K562 (cell line): ENCODE data around the gene ODR4. TPM values are rescaled to one million over a fixed set of nuclear protein-coding genes. Genes with fewer than 3 reads are reported as not detected.

ENCODE experiments used
- BCL6 ChIP-seq: fragments of 250-450 bp; sonication (Bioruptor Pico); IDR thresholded peaks from 2 replicates; pipeline ENCODE4 v1.4.0; 2020
- BCOR ChIP-seq: fragments of 450-650 bp; IDR thresholded peaks from 2 replicates; pipeline ENCODE4 v1.6.1; 2016
- CEBPG ChIP-seq, 3 experiments: fragments of 200-800 bp in 1 of 3; sonication (Bioruptor generic) in 1 of 3; sonication (generic) in 1 of 3; formaldehyde crosslinking in 1 of 3; IDR thresholded peaks in 2 of 3; conservative IDR thresholded peaks in 1 of 3; 2 replicates each; pipeline versions ENCODE4 v1.6.1 to v1.8.0; 2016 to 2022; ENCODE audit warnings: missing compliant biosample characterization in 2 of 3, missing genetic modification characterization in 2 of 3, mild to moderate bottlenecking in 1 of 3, missing genetic modification reagents in 1 of 3
- DMBX1 ChIP-seq: fragments of 250-450 bp; sonication (Bioruptor Pico); IDR thresholded peaks from 2 replicates; pipeline ENCODE4 v1.8.0; 2022; ENCODE audit warnings: inconsistent platforms, mild to moderate bottlenecking, moderate library complexity, borderline replicate concordance
- E2F8 ChIP-seq: fragments of 450-650 bp; IDR thresholded peaks from 2 replicates; pipeline ENCODE4 v1.7.1; 2018; ENCODE audit warnings: mild to moderate bottlenecking, low read depth; ENCODE audit not compliant: partially characterized antibody
- KAT7 ChIP-seq: sonication (generic); formaldehyde crosslinking; IDR thresholded peaks from 2 replicates; pipeline ENCODE4 v1.8.0; 2022; ENCODE audit warnings: missing genetic modification reagents, mild to moderate bottlenecking, borderline replicate concordance
- KLF16 ChIP-seq: IDR thresholded peaks from 2 replicates; pipeline ENCODE4 v1.6.1; 2016; ENCODE audit warnings: antibody characterized with exemption
- MLLT1 ChIP-seq, 2 experiments: fragments of 450-650 bp; IDR thresholded peaks; 2 replicates each; pipeline ENCODE4 v1.6.1; 2016
- NR3C1 ChIP-seq: sonication (generic); formaldehyde crosslinking; IDR thresholded peaks from 2 replicates; pipeline ENCODE4 v1.8.1; 2022; ENCODE audit warnings: missing genetic modification reagents
- OTX1 ChIP-seq: fragments of 450-650 bp; formaldehyde crosslinking; IDR thresholded peaks from 2 replicates; pipeline ENCODE4 v1.4.0; 2022; ENCODE audit warnings: mild to moderate bottlenecking
- POLR2AphosphoS2 ChIP-seq: IDR thresholded peaks from 2 replicates; pipeline ENCODE4 v1.6.1; 2012; ENCODE audit warnings: low read length, improper control_type of control experiment
- PYGO2 ChIP-seq: fragments of 450-650 bp; IDR thresholded peaks from 2 replicates; pipeline ENCODE4 v1.6.1; 2016; ENCODE audit warnings: mild to moderate bottlenecking, missing genetic modification characterization, moderate library complexity, missing compliant biosample characterization
- RAD51 ChIP-seq: fragments of 450-650 bp; IDR thresholded peaks from 2 replicates; pipeline ENCODE4 v1.7.1; 2016; ENCODE audit warnings: low read depth, mild to moderate bottlenecking, borderline replicate concordance
- TCF15 ChIP-seq: fragments of 250-450 bp; sonication (Bioruptor Pico); IDR thresholded peaks from 2 replicates; pipeline ENCODE4 v1.8.0; 2022; ENCODE audit warnings: moderate library complexity, mild to moderate bottlenecking, inconsistent platforms
- TOE1 ChIP-seq, 2 experiments: fragments of 450-650 bp in 1 of 2; sonication (generic) in 1 of 2; formaldehyde crosslinking in 1 of 2; IDR thresholded peaks; 2 replicates each; pipeline versions ENCODE4 v1.7.1 to v1.8.0; 2016 to 2022; ENCODE audit warnings: borderline replicate concordance in 2 of 2, mild to moderate bottlenecking in 2 of 2, antibody characterized with exemption in 1 of 2, inconsistent platforms in 1 of 2, low read depth in 1 of 2, missing genetic modification reagents in 1 of 2, moderate library complexity in 1 of 2
- ZFP36 ChIP-seq: fragments of 150-350 bp; IDR thresholded peaks from 2 replicates; pipeline ENCODE4 v1.6.1; 2018; ENCODE audit warnings: low read length, low read depth; ENCODE audit not compliant: partially characterized antibody
- ZNF143 ChIP-seq: sonication (generic); formaldehyde crosslinking; IDR thresholded peaks from 2 replicates; pipeline ENCODE4 v1.9.0; 2022; ENCODE audit warnings: mild to moderate bottlenecking, missing genetic modification reagents
- ZNF280B ChIP-seq: fragments of 250-450 bp; sonication (Bioruptor Pico); IDR thresholded peaks from 2 replicates; pipeline ENCODE4 v1.5.1; 2021; ENCODE audit warnings: mild to moderate bottlenecking
- ZNF655 ChIP-seq: fragments of 250-450 bp; sonication (Bioruptor Pico); IDR thresholded peaks from 2 replicates; pipeline ENCODE4 v1.5.0; 2021
- polyA plus RNA-seq, 8 experiments: library from polyadenylated mRNA; depleted of rRNA in 4 of 8; stranded (reverse) in 5 of 8; unstranded in 3 of 8; fragments of >200 nt; fragmentation: Nextera tagmentation in 2 of 8; fragmentation: Illumina TruSeq in 1 of 8; extraction: Ambion mirVana in 2 of 8; extraction: Trizol in 1 of 8; gene quantifications; 2 replicates each; pipeline versions ENCODE4 v1.2.1 to v1.2.3, GENCODE V29; 2011 to 2014; ENCODE audit warnings: inconsistent platforms in 1 of 8, missing spikeins in 1 of 8
- total RNA-seq, 7 experiments: library from RNA; depleted of rRNA in 6 of 7; stranded (reverse); fragments of >200 nt in 6 of 7; fragmentation: Illumina TruSeq in 2 of 7; extraction: Trizol in 2 of 7; gene quantifications; 2 replicates each; pipeline versions ENCODE4 v1.2.1 to v1.2.3, GENCODE V29; 2011 to 2021; ENCODE audit warnings: low replicate concordance in 1 of 7

The ODR4 gene
- total and polyA plus RNA-seq, 9 of the 15 experiments (the other 6 are each of a cell fraction or from before 2014, with no cell fraction given): 23.1 to 63.9 (median 44.1) TPM

GRCh38 chr1:186375152-186375928 lies at the start of gene ODR4, which contains the start of gene TPR (continued):
- peak; percentile 91 for TF ChIP-seq TOE1 (IDR thresholded peaks at IDR 0.05; ENCODE audit: borderline replicate concordance)
- no peak; the same call in 1 of the 2 replicates for TF ChIP-seq TOE1 (CRISPR knock-in tag; IDR thresholded peaks at IDR 0.05; ENCODE audit: borderline replicate concordance, low read depth)
- TF ChIP-seq ZNF280B (CRISPR knock-in tag): no peak
- peak; percentile 38 for TF ChIP-seq ZFP36
- no peak for TF ChIP-seq BCL6 (CRISPR knock-in tag)
- TF ChIP-seq NR3C1: no peak
- no peak; the same call in 1 of the 2 replicates for TF ChIP-seq DMBX1
- no peak for TF ChIP-seq TCF15 (CRISPR knock-in tag)
- peak; percentile 95 for TF ChIP-seq E2F8
- peak; percentile 90 for TF ChIP-seq ZNF143 (CRISPR knock-in tag)
- peak; percentile 97; the same call in 1 of the 2 replicates for TF ChIP-seq KAT7 (CRISPR knock-in tag)
- 0 out of 2 replicates have a peak, but pooled peaks have one; percentile 17 for TF ChIP-seq POLR2AphosphoS2
- TF ChIP-seq PYGO2 (tag): no peak
- no peak for TF ChIP-seq ZNF655 (CRISPR knock-in tag)
- TF ChIP-seq KLF16: peak; percentile 42
- peak; percentile 88 to 97 for TF ChIP-seq MLLT1 (IDR thresholded peaks at IDR 0.05)
- no peak; the same call in 1 of the 2 replicates for TF ChIP-seq RAD51
- peak; percentile 89 for TF ChIP-seq OTX1 (CRISPR knock-in tag)
- TF ChIP-seq CEBPG (CRISPR knock-in tag; IDR thresholded peaks at IDR 0.05): no peak; the same call in 1 of the 2 replicates
- TF ChIP-seq CEBPG (tag; conservative IDR thresholded peaks at IDR 0.05 in 1 of 2, IDR thresholded peaks at IDR 0.05 in 1 of 2): 0 out of 4 replicates have a peak, but pooled peaks of 1 of the 2 experiments have one; percentile 6
- TF ChIP-seq BCOR: peak; percentile 65
